Effector memory CD8-positive, alpha-beta T cell (primary cell): ENCODE results near the gene ASH1L.
"Not testable (repeated sequence)": the region's sequence is repeated elsewhere in the genome, so short reads cannot be mapped to it uniquely, and the experiment has no call there.

Experiments used
- ATAC-seq: fragments of 150-1000 bp; cut with Tn5 transposase; replicated peaks from 2 replicates; pipeline ENCODE4 v1.10.0; 2021; ENCODE audit warnings: mild to moderate bottlenecking, moderate library complexity
- DNase-seq, 3 experiments: peaks; one replicate each; pipeline ENCODE4 v3.0.0; 2021
- H3K27ac Mint-ChIP-seq, 2 donors: one replicate each; pipeline ENCODE4 v1.8.0; 2022; ENCODE audit warnings: mild to moderate bottlenecking in 2 of 2, mixed read lengths in 2 of 2, moderate library complexity in 2 of 2
- H3K27me3 Mint-ChIP-seq, 2 donors: one replicate each; pipeline ENCODE4 v1.8.0; 2022; ENCODE audit warnings: mixed read lengths in 2 of 2
- H3K36me3 Mint-ChIP-seq: one replicate; pipeline ENCODE4 v1.8.0; 2022; ENCODE audit warnings: mild to moderate bottlenecking, moderate library complexity, mixed read lengths; ENCODE audit not compliant: insufficient read depth
- H3K4me1 Mint-ChIP-seq, 2 donors: one replicate each; pipeline ENCODE4 v1.8.0; 2022; ENCODE audit warnings: low read depth in 2 of 2, mixed read lengths in 2 of 2
- H3K4me3 Mint-ChIP-seq, 2 donors: one replicate each; pipeline ENCODE4 v1.8.0; 2022; ENCODE audit warnings: mild to moderate bottlenecking in 2 of 2, mixed read lengths in 2 of 2, moderate library complexity in 2 of 2
- H3K9me3 Mint-ChIP-seq, 2 donors: one replicate each; pipeline ENCODE4 v1.8.0; 2022; ENCODE audit warnings: mixed read lengths in 2 of 2

The ASH1L gene

GRCh38 chr1:155352631-155353030 lies 210.0 kb downstream of the ASH1L start:
- H3K4me1 Mint-ChIP-seq, result no peaks in the 10 kb centered on the region
- no peaks in the 10 kb centered on the region for H3K27me3 Mint-ChIP-seq
- H3K36me3 Mint-ChIP-seq, result peaks cover 93% of the 10 kb centered on the region
- H3K27ac Mint-ChIP-seq, result no peak overlapping the region
- ATAC-seq (no peak), DNase-seq (no peak)
- no peak overlapping the region for H3K4me3 Mint-ChIP-seq
- H3K9me3 Mint-ChIP-seq, result no peaks in the 10 kb centered on the region

- Mint-ChIP-seq H3K9me3 (no peaks in the 10 kb centered on the region), H3K27me3 (no peaks in the 10 kb centered on the region), H3K27ac (no peak overlapping the region), H3K4me1 (no peaks in the 10 kb centered on the region), H3K36me3 (peaks cover 88% of the 10 kb centered on the region), H3K4me3 (no peak overlapping the region)
- DNase-seq (no peak), ATAC-seq (no peak)
Observed at GRCh38 chr1:155342842-155343241, 219.8 kb downstream of the ASH1L start.

DNA sequence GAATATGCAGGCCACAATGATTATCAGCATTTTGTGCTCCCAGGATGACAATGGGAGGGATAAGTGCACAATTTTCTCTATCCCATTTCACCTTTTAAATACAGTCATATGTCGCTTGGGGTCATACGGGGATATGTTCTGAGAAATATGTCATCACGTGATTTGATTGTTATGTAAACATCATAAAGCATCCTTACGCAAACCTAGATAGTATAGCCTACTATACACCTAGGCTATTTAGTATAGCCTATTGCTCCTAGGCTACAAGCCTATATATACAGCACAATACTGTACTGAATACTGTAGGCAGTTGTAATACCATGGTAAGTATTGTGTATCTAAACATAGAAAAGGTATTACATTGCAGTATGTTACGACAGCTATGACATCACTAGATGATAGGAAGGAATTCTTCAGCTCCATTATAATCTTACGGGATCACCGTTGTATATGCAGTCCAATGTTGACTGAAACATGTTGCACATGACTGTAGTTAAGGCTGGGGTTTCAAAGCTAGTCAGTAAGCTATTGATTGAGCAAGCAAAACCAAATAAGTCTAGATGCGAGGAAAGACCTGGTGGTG lies 223.0 kb downstream of the ASH1L start:
- peaks cover 87% of the 10 kb centered on the region for H3K36me3 Mint-ChIP-seq
- H3K9me3 Mint-ChIP-seq, result no peaks in the 10 kb centered on the region
- H3K27ac Mint-ChIP-seq, result no peak overlapping the region
- no peak overlapping the region for H3K4me3 Mint-ChIP-seq
- no peak for DNase-seq
- no peaks in the 10 kb centered on the region for H3K4me1 Mint-ChIP-seq
- no peaks in the 10 kb centered on the region for H3K27me3 Mint-ChIP-seq
- no peak for ATAC-seq

DNA sequence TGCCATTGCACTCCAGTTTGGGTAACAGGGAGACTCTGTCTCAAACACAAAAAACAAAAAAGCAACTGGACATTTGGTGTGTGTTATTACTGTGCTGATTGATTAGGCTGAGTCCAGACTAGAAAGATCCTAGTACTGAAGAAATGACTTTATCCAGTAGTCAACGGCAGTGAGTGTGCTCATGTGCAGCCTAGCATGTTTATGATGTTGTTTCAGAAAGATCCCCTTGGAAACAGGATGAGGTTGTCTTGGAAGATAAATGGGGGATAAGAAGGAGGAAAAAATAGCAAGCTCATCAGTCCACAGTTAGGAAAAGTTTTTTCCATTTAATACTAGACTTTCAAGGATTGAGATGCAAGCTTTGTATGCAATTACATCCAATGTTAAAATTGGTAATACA lies 227.6 kb downstream of the ASH1L start:
- DNase-seq (no peak), ATAC-seq (no peak)
- Mint-ChIP-seq H3K9me3 (no peaks in the 10 kb centered on the region), H3K36me3 (peaks cover 76% of the 10 kb centered on the region), H3K4me1 (no peaks in the 10 kb centered on the region), H3K27ac (no peak overlapping the region), H3K4me3 (no peak overlapping the region), H3K27me3 (no peaks in the 10 kb centered on the region)

- Mint-ChIP-seq H3K9me3 (no peaks in the 10 kb centered on the region), H3K4me3 (no peak overlapping the region), H3K36me3 (peaks cover 52% of the 10 kb centered on the region), H3K27me3 (no peaks in the 10 kb centered on the region), H3K4me1 (peaks cover 8 to 9% of the 10 kb centered on the region in 2 donors), H3K27ac (no peak overlapping the region)
- no peak for ATAC-seq
- no peak for DNase-seq
Observed at GRCh38 chr1:155329980-155330598, 232.5 kb downstream of the ASH1L start.

- DNase-seq, H3K4me3 Mint-ChIP-seq, ATAC-seq, H3K27me3 Mint-ChIP-seq, H3K27ac Mint-ChIP-seq, H3K9me3 Mint-ChIP-seq: not testable (repeated sequence)
- Mint-ChIP-seq H3K4me1 (peaks cover 9 to 11% of the 10 kb centered on the region in 2 donors), H3K36me3 (peaks cover 43% of the 10 kb centered on the region)
Observed at GRCh38 chr1:155328856-155329255, 233.7 kb downstream of the ASH1L start.

DNA sequence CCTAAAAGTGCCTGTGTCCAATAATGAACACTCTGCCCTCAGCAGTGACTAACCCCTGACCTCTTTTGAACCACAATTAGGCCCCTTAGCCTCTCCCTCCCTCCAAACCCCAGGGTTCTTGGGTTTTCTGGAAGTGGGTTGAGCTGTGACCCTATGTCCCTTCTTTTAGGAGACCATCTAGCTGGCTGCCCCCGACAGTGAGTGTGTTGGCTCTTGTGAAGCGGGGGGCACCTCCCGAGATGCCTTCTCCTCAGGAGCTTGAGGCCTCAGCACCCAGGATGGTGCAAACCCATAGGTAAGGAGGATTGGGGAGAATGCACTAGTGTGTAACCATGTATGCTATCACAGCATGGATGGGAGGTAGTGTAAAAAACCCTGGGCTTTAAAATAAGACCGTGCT lies 234.6 kb downstream of the ASH1L start:
- peaks cover 9 to 11% of the 10 kb centered on the region in 2 donors for H3K4me1 Mint-ChIP-seq
- H3K36me3 Mint-ChIP-seq, result peaks cover 35% of the 10 kb centered on the region
- H3K9me3 Mint-ChIP-seq, result no peaks in the 10 kb centered on the region
- H3K4me3 Mint-ChIP-seq, result no peak overlapping the region
- H3K27me3 Mint-ChIP-seq, result no peaks in the 10 kb centered on the region
- ATAC-seq (no peak), DNase-seq (no peak)
- no peak overlapping the region for H3K27ac Mint-ChIP-seq

GRCh38 chr1:155326631-155327037 lies 236.0 kb downstream of the ASH1L start:
- Mint-ChIP-seq H3K9me3 (no peaks in the 10 kb centered on the region), H3K27me3 (no peaks in the 10 kb centered on the region), H3K4me3 (no peak overlapping the region), H3K27ac (peak overlapping the region; percentile 33 to 60), H3K36me3 (peaks cover 32% of the 10 kb centered on the region), H3K4me1 (peaks cover 9 to 16% of the 10 kb centered on the region in 2 donors)
- DNase-seq (no peak), ATAC-seq (no peak)

DNA sequence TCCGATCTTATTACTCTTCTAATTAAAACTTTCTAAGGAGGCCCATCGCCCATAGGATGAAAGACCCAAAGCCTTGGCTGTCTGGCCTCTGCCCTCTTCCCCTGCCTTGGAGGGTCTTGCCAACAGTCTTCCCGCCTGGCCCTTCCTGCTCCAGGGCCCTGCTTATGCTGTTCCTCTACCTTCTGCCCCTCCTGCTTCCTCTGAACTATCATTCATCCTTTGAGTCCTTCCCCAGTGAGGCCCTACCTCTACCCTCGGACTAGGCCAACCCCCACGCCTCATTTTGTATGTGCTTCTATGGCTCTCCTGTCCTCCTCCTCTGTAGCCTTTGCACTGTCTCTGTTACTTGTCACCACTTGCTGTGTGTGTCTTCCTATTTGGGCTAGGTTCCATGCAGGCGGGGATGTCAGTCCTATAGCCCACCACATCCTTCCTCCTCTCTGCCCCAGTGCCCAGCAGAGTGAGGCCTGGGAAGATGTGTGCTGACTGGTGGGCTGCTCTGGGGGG lies 236.5 kb downstream of the ASH1L start:
- DNase-seq, result no peak
- Mint-ChIP-seq H3K4me3 (peak overlapping the region; percentile 83 to 90), H3K27ac (peak overlapping the region; percentile 33 to 60), H3K36me3 (peaks cover 27% of the 10 kb centered on the region), H3K4me1 (peaks cover 12 to 18% of the 10 kb centered on the region in 2 donors), H3K27me3 (no peaks in the 10 kb centered on the region), H3K9me3 (no peaks in the 10 kb centered on the region)
- ATAC-seq, result no peak

GRCh38 chr1:155325603-155325893 lies 237.1 kb downstream of the ASH1L start:
- DNase-seq, result no peak
- Mint-ChIP-seq H3K4me1 (peaks cover 16 to 19% of the 10 kb centered on the region in 2 donors), H3K9me3 (no peaks in the 10 kb centered on the region), H3K27me3 (no peaks in the 10 kb centered on the region), H3K27ac (peak overlapping the region in 1 of 2 donors; percentile 33), H3K4me3 (peak overlapping the region; percentile 83 to 90), H3K36me3 (peaks cover 22% of the 10 kb centered on the region)
- no peak for ATAC-seq

GRCh38 chr1:155324717-155325602 lies 237.6 kb downstream of the ASH1L start:
- peaks cover 21 to 24% of the 10 kb centered on the region in 2 donors for H3K4me1 Mint-ChIP-seq
- H3K27me3 Mint-ChIP-seq, result no peaks in the 10 kb centered on the region
- H3K9me3 Mint-ChIP-seq, result no peaks in the 10 kb centered on the region
- peaks cover 17% of the 10 kb centered on the region for H3K36me3 Mint-ChIP-seq
- H3K4me3 Mint-ChIP-seq, result peak overlapping the region; percentile 83 to 90
- DNase-seq (no peak), ATAC-seq (no peak)
- peak overlapping the region; percentile 33 to 88 for H3K27ac Mint-ChIP-seq

DNA sequence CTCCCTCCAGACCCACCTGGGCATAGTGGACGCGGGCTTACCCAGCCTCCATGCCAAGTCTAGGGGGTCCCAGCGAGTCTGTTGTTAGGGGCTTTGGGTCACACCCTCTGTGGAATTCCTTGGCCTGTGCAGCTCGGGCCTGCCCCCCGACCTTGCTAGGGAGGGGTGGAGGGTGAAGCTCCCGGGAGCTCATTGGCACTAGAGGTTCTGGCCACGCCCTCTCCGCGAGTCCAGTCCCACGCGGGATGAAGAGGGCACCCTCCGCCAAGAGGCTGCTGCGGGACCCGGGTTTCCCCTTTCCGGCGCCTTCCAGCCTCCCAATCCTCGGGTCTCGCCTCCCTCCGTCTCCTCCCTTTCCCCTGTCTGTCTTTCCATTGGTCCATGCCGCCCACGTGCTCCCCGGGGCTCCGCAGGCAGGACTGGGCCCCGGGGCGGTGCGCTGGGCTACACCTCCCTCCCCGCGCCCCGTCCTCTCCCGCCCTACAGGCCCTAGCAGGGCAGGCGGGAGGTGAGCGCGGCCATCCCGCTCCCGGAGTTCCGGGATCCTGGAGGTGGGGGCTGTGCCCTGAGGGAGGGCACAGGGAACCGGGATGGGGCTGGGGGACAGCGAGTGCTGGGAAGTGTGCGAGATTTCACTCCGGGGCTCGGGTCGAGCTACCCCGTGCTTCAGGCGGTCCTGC lies 238.4 kb downstream of the ASH1L start:
- peaks cover 22 to 25% of the 10 kb centered on the region in 2 donors for H3K4me1 Mint-ChIP-seq
- H3K36me3 Mint-ChIP-seq, result peaks cover 11% of the 10 kb centered on the region
- peak; percentile 81 for ATAC-seq
- H3K9me3 Mint-ChIP-seq, result no peaks in the 10 kb centered on the region
- H3K27me3 Mint-ChIP-seq, result no peaks in the 10 kb centered on the region
- DNase-seq, result peak; percentile 79 to 80 (median 80)
- H3K4me3 Mint-ChIP-seq, result peak overlapping the region; percentile 83 to 90
- H3K27ac Mint-ChIP-seq, result peak overlapping the region; percentile 33 to 88

DNA sequence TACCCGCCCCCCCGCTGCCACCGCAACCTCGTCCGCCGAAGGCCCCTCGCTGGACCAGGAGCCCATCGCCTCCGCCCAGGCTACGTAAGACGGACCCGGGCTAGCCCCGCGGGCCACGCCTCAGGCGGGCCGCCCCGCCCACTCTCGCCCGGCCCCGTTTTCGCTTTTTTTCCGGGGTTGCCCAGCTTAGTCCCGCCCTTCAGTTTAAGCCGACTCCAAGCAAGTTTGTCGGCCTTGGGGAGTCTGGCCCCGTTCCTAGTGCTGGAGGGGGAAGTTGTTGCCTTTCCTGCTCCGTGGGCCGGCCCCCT lies 238.9 kb downstream of the ASH1L start:
- peak overlapping the region; percentile 33 to 88 for H3K27ac Mint-ChIP-seq
- H3K9me3 Mint-ChIP-seq, result no peaks in the 10 kb centered on the region
- ATAC-seq (peak; percentile 71), DNase-seq (peak; percentile 67 to 77 (median 73))
- peak overlapping the region; percentile 83 to 90 for H3K4me3 Mint-ChIP-seq
- peaks cover 22 to 25% of the 10 kb centered on the region in 2 donors for H3K4me1 Mint-ChIP-seq
- no peaks in the 10 kb centered on the region for H3K27me3 Mint-ChIP-seq
- peaks cover 9% of the 10 kb centered on the region for H3K36me3 Mint-ChIP-seq
